ENCODE measurements around the gene PHYHD1.

PHYHD1 gene

DNA sequence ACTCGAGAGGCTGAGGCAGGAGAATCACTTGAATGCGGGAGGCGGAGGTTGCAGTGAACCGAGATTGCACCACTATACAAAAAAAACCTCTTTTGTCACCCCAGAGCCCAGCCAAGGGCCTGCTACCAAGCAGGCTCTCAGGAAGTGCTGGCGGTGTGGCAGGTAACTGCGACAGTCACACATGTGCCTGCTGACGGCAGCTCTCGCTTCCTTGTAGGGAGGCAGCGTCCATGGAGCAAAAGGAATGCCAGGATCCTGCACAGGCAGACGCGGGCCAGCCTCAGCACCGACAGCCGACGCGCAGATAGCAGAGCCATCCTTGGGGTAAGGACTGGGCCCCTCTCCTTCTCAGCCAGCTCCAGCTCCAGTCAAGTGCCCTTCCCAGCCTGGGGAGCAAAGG, 35.0 kb upstream of the PHYHD1 start:
- TF ChIP-seq, protein P1, sequence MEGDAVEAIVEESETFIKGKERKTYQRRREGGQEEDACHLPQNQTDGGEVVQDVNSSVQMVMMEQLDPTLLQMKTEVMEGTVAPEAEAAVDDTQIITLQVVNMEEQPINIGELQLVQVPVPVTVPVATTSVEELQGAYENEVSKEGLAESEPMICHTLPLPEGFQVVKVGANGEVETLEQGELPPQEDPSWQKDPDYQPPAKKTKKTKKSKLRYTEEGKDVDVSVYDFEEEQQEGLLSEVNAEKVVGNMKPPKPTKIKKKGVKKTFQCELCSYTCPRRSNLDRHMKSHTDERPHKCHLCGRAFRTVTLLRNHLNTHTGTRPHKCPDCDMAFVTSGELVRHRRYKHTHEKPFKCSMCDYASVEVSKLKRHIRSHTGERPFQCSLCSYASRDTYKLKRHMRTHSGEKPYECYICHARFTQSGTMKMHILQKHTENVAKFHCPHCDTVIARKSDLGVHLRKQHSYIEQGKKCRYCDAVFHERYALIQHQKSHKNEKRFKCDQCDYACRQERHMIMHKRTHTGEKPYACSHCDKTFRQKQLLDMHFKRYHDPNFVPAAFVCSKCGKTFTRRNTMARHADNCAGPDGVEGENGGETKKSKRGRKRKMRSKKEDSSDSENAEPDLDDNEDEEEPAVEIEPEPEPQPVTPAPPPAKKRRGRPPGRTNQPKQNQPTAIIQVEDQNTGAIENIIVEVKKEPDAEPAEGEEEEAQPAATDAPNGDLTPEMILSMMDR (conservative IDR thresholded peaks at IDR 0.05; ENCODE audit: control insufficient read depth, insufficient read depth, low read depth, low read length), result no peak
- no peak overlapping the region for H3K4me3 ChIP-seq (ENCODE audit: control insufficient read depth, low read depth, low read length)
- DNase-seq (ENCODE audit: low read depth), result no peak

DNA sequence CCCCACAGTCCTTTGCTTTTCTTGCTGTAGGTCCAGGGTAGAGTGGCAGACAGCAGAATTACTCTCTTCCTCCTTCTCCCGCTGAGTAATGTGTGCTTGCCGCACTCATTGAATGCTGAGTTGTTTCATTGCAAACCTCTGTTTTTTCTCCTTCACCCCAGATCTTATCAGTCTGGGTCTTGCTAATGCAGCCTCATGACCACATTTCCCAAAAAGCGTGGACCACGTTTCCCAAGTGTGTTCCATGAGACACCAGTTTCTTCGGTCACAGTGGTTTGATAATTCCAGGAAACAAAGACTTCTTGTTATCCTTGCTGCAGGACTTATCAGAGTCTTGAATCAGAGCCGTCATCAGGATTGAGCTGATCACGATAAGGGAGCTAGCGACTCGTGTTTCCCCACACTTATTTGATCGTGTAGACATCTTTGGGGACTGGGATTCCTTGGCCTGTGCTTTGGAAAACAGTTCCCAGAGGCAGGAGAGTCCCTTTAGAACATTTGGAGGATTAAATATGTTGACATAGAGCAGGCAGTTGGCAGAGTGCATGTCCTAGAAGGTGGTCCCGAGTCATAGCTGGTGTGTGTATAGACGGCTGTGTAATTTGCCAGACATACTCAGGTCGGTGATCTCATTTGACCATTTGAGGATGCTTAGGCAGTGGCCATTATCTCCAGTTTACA, 34.4 kb upstream of the PHYHD1 start:
- TF ChIP-seq, protein P1 (conservative IDR thresholded peaks at IDR 0.05; ENCODE audit: control insufficient read depth, insufficient read depth, low read depth, low read length), result no peak
- DNase-seq (ENCODE audit: low read depth), result peak; percentile 29
- H3K4me3 ChIP-seq (ENCODE audit: control insufficient read depth, low read depth, low read length), result no peak overlapping the region

DNA sequence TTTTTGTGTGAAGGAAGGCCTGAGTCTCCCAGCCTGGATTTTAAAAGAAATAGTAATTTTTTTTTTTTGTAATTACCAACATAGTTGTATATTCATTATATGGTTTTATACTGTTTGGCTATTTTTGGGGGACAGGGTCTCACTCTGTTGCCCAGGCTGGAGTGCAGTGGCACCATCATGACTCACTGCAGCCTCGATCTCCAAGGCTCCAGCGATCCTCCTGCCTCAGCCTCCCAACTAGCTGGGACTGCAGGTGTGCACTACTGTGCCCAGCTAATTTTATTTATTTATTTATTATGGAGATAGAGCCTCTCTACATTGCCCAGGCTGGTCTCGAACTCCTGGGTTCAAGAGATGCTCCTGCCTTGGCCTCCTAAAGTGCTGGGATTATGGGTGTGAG, 33.7 kb upstream of the PHYHD1 start:
- DNase-seq (ENCODE audit: low read depth), result no peak
- no peak overlapping the region for H3K4me3 ChIP-seq (ENCODE audit: control insufficient read depth, low read depth, low read length)
- TF ChIP-seq, protein P1 (conservative IDR thresholded peaks at IDR 0.05; ENCODE audit: control insufficient read depth, insufficient read depth, low read depth, low read length), result no peak

DNA sequence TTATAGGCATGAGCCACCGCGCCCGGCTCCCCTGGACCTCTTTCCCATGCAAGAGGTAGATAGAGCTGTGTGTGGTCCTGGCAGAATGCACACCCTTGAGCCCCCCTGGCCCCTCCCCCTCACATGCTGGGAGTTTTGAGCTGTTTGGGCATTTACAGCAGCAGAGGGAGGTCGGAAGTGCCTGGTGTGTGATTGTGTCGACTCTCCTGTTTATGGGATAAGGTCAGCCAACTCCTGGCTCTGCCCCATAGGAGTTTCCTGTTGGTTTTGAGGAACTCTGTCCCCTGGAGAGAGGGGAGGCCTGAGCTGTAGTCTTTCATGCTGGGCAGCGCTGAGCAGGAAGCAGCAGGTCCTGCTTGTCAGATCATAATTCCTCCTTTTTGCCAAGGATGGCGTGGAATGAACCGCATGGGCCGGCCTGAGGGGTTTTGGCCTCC, 32.9 kb upstream of the PHYHD1 start:
- TF ChIP-seq, protein P1 (conservative IDR thresholded peaks at IDR 0.05; ENCODE audit: control insufficient read depth, insufficient read depth, low read depth, low read length), result no peak
- no peak for DNase-seq (ENCODE audit: low read depth)
- H3K4me3 ChIP-seq (ENCODE audit: control insufficient read depth, low read depth, low read length), result no peak overlapping the region

DNA sequence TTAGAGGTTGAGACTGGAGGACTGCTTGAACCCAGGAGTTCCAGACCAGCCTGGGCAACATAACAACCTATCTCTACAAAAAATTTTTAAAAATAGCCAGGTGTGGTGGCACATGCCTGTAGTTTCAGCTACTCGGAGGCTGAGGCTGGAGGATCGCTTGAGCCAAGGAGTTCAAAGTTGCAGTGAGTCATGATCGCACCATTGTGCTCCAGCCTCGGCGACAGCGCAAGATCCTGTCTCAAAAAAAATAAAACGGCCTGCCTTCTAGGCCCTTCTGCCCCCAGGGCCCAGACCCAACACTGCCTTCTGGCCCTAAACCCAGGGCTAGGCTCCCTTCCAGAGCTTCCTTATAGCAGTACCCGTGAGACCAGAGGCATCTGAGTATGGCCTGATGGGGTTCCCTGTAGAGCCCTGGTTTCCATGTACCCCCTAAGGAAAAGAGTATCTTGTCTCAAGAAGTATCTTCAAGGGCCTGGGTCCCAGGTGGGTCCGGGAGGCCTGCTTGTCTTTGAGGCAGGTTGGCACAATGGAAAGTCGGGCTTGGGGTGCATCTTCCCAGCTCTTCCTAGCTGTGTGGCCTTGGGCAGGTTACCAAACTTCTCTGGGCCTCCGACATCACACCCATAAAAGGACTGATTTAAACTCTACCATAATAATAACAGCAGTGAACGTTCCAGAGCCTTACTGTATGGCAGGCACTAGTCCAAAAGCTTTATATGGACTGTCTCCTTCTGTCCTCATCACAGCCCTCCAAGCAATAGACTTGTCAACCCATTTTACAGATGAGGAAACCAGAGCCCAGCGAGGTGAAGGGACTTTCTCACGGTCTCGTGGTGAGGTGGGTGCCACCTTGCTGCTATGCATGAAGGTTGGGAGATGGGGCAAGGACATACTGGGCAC, 29.2 kb upstream of the PHYHD1 start:
- no peak overlapping the region for H3K4me3 ChIP-seq (ENCODE audit: control insufficient read depth, low read depth, low read length)
- DNase-seq (ENCODE audit: low read depth), result peak; percentile 51
- TF ChIP-seq, protein P1 (conservative IDR thresholded peaks at IDR 0.05; ENCODE audit: control insufficient read depth, insufficient read depth, low read depth, low read length), result no peak

DNA sequence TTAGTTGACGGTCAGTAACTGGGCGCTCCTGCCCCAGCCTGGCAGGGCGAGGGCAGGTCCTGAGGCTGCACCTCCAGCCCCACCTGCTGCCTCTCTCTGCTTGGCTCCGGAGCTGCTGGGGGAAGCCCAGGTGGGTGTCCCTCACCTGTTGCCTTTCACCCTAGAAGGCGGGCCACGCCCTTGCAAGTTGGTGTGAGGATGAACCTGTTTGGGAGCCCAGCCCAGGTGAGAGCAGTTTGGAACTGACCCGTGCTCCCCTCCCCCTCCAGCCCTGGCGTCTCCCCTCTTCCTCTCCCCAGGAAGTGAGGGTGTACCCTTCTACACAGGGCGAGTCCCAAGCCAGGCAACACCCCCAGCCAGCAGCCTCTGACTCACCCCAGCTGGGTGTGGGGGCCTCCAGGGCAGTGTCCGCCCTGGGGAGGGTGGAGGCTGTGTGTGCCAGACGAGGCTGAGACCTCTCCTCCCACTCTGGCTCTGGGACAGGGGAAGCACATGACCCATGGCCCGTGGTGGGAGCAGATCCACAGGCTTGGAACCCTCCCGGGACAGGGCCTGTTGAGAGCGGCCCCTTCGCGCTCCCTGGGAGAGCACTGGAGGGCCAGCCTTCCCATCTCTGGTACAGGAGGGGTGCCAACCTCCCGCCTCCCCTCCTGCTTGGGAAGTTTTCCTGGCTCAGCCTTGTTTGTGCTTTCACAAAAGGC, 28.4 kb upstream of the PHYHD1 start:
- peak; percentile 94 for DNase-seq (ENCODE audit: low read depth)
- no peak overlapping the region for H3K4me3 ChIP-seq (ENCODE audit: control insufficient read depth, low read depth, low read length)
- TF ChIP-seq, protein P1 (conservative IDR thresholded peaks at IDR 0.05; ENCODE audit: control insufficient read depth, insufficient read depth, low read depth, low read length), result no peak

All from fibroblast of mammary gland (primary cell).